ENCODE data around the gene IBSP.

The IBSP gene

DNA sequence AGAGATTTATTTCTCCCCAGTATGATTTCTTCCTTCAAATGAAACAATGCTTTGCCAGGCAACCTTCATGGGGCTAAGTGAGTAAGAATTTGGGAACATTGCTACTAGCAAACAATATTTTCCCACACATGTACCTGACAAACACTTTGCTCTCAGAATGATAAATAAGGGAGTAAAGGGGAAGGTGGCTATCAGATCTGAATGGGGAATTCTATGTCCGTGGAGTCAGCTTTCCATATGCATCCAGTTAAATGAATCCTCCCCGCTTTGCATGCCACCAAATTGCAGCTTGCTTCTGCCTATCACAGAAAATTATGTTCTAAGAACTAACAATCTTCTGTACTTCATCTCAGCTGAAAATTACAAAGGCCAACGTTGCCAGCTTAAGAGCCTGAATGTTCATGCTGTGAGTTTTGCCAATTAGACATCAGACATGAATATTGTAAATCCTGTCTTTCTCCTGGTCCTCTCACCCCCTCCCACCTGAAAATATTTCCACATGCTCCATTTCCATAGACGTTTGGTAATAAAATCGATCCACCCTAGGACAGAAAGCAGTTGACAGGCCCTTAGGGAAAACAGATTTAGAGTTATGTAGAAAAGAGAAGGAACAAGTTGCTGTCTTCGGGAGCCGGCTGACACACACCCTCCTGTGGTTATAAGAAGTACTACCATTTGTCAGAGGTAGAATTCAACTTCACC lies 39.7 kb downstream of the IBSP start:
- no peak for DNase-seq

DNA sequence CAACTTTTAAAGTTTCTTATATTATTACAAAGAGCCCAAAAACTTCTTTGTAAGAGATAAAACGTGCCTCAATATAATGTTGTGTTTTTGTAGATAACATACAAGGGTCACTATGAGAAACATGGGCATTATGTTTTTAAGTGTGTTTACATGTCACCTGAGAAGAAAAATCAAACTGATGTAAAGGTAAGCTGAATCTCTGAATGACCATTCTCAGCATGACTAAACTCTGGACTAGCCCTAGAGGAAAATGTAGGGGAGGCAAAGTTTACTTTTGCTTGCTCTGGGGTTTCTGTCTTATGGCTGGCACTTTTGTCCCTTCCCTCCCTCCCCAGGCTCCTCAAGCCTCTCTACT lies 40.2 kb downstream of the IBSP start:
- DNase-seq = no peak

DNA sequence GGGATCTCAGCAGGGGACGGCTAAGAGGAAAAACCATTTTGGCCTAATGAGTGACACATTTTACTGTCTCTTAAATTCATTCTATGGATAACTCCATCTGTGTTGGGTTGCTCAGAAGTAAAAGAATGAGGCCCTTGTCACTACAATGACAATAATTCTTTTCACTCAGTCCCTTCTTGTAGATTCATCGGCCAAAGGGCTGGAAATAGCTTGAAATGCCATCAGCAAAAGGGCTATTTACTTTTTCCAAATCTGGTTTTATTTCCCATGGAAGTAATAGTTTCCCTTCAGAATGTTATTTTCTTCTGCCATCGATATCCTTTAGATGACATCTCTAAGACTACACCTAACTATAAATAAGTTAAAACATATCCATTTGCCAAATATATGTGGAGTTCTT lies 40.8 kb downstream of the IBSP start:
- no peak for DNase-seq

DNA sequence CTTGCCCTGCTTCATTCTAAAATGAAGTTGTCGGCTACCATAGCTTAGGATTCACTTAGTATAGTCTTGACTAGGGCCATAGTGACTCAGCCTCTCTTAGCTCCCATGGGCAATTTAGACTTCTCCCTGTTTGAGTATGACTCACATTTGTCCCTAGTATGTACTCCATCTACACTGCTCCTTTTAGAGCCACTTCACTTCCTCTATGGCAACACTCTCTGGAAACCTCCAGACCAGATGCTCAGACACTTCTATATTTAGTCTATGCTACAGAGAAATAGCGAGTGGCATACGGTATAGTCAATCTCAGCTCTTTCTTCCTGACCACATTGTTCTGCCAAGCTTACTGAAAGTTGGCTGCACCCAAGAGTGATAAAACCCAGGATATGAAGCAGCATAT lies 44.6 kb downstream of the IBSP start:
- peak; percentile 12 for DNase-seq

DNA sequence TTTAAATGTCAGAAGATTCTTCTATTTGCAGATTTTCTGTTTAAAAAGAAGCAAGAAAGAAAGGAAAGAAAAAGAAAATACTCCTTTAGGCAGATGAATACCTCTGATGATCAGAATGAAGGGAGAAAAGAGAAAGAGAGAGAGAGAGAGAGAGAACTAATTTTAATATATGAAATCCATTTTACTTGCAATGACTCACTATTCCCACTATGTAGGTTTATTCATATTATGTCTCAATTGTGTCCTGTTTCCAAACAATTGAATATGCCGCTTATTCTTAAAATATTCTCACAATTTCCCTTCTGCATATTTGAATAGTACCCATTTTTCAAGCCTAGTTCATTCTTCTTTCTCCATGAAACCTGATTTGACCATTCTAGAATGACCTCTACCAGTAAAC lies 45.1 kb downstream of the IBSP start:
- no peak for DNase-seq

DNA sequence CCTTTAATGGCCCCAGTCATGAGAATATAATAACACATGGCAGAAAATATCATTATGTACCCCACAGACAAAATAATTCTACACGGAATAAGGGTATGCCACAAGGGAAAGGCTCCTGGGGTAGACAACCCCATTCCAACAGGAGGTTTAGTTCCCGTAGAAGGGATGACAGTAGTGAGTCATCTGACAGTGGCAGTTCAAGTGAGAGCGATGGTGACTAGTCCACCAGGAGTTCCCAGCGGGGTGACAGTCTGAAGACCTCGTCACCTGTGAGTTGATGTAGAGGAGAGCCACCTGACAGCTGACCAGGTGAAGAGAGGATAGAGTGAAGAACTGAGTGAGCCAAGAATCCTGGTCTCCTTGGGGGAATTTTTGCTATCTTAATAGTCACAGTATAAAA lies 46.9 kb downstream of the IBSP start:
- no peak for DNase-seq

DNA sequence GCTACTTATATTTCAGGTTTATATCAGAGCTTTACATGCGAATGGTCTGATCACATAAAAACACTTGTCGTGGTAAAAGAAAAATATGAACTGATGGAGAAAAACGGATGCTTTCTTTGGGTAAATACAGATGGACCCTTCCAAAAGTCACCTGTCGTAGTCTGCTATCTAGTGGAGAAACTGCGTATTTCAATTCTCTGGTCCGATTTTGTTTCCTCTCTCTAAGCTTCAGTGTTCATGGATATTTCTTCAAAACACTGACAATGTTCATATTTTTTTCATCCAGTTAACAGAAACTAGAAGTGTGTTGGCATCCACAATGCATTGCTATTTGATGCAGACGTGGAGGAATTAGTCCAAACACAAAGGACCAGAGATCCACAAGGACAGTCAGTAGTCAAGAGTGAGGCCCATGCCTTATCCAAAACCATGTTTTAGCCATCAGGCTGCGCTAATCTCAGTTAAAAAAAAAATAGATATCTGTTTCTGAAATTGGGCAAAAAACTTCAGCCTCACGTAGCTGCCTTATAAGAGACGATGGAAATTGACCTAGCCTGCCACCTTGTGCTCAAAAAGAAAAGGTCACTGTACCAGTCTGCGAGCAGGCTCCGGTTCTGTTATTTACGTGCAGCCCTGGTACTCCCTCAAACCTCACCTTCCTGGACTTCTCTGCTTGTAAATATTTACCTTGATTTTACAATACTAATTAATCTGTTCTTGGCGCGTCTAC lies 49.4 kb downstream of the IBSP start:
- DNase-seq = peak; percentile 29

DNA sequence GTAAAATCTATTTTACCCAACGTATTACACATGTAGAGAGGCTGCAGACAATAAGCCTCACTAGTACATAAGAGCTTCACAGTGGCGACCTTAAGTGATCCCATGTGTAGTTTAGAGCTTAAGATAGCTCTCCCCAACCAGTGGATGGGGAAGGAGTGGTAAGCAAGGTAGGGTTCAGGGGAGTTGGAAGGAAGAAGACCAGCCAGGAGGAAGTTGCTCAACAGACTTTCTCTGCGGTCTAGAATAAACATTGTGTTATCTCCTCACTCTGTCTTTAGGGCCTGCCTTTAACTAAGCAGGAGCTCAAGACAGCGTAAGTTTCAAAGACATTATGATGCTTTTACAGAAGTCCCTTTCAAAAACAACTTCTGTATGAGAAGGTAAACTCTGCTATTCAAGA lies 50.3 kb downstream of the IBSP start:
- no peak for DNase-seq

DNA sequence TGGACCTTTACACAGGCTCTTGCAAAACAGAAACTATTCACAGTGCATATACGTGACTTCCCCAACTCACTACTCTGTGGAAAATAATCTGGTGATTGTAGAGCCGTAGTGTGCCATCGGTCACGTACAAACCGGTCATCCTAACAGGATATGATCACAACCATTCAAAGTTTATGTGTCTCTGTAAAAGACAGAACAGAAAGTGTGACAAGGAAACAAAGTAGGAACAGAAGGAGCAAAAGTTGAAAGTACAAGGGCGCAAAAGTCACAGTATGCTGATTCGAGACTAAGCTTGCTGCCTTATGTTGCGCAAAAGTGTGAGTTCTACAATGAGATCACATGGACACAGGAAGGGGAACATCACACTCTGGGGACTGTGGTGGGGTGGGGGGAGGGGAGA lies 52.0 kb downstream of the IBSP start:
- no peak for DNase-seq

DNA sequence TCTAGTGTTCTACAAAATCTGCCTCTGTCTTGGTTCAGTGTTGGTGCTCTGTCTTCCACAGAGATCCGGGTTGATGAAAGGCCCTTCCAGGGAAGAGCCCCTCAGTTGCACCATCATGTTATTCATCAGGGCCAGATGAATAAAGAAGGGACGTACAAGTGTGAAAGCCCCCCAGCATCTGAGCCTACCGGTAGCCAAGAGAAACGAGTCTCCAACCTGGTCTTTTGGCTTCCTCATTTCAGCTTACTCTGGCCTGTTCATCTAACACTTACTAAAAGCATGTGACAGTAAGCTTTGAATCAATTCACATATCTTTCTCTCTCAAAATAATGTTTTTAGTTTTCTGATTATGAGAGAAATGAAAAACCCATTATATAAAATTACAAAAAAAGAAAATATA lies 52.6 kb downstream of the IBSP start:
- no peak for DNase-seq

DNA sequence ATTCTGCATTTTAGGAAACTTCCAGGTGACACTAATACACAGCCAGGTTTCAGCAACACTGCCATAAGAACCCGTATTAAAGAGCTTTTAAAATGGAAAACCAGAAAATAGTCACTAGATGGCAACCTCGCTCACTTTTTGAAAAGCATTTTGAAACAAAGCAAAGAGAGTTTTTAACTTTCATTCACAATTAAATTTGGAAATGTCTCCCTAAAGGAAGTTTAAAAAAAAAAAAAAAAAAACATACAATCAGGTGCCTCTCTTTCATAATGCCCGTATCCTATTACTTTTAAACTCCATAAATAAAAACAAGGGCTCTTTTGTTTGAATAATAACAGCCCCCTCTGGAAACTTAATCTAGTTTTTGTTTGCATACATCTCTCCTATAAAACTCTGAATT lies 53.8 kb downstream of the IBSP start:
- no peak for DNase-seq

DNA sequence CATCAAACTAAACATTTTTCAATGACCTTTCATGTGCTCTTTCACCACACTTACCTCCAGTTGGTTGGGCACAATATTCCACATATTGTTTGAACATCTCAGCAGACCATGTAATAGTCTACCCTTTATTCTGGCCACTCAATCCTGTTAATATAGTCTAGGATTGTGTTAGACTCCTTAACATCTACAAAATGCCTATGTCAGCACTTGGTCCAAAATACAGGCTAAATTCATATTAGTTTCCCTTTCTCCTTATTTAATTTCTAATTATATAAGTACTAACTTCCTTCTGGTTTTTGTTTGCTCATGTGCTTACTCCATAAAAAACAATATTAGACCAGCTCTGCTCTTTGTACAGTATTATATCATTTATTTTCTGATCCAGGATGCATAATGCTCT lies 54.5 kb downstream of the IBSP start:
- DNase-seq = no peak

DNA sequence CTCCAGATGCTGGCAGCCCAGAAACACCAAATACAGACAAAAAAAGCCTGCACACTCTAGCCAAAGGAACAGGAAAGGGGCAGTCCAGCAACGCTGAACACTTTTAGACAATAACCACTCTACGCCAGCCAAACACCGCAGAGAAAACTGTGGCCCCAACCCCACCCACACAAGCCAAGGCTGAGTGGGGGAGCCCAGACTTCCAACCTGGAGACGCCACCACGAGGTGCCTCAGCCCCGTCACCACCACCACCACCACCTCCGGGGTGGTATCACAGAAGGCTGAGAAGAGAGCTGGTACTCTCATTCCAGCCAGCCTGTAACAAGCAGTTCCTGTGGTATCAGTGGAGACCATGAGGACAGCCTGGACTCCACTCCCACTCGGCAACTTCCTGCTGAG lies 56.2 kb downstream of the IBSP start:
- DNase-seq = no peak

DNA sequence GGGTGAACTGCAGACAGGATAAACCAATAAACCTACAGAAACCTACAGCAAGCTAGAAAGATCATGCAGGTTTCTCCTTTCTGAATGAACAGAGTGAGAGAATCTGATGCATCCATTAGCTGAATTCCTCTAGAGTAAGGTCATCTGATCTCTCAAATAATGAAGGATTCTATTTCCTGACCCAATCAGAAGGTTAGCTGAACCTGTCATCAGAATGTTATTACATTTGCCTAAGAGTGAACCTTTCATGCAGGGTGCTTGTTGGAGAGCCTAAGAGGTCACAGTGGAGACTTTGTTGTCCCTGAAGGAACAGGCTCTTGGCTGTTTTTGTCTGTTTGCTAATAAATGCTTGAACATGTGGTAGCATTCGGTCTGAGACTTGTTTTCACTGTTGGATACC lies 57.5 kb downstream of the IBSP start:
- no peak for DNase-seq

DNA sequence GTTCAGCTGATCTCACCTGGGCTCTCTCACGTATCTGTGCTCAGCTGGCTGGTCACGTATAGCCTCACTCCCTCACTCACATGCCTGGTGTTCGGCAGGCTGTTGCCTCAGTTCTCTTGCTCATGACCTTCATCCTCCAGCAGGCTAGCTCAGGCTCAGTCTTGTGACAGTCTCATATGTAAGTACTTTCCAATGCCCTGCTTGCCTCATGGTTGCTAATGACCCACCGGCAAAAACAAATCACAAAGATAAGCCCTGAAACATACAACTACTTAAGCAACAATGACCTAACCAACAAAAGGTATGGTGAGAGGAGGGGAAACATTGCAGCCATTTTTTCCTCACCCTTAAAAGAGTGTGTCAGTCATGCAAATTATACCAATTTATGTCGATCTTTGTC lies 58.4 kb downstream of the IBSP start:
- no peak for DNase-seq

Data from NCI-H446 treated with DMSO at 0.1 percent for 48 hours (cell line).